ACHN (cell line): ENCODE measurements around the gene ACTG2.

ENCODE experiments used
- DNase-seq: peaks from one replicate; pipeline ENCODE4 v3.0.0-alpha.2; 2015
- in situ Hi-C: cut with HindIII; loops from 2 replicates; pipeline ENCODE4 v1.10.0; 2017; ENCODE audit warnings: low sequenced_read_pairs, low pct_ligation_motif_present, low pct_unique_long_range_greater_than_20kb

The ACTG2 gene

DNA sequence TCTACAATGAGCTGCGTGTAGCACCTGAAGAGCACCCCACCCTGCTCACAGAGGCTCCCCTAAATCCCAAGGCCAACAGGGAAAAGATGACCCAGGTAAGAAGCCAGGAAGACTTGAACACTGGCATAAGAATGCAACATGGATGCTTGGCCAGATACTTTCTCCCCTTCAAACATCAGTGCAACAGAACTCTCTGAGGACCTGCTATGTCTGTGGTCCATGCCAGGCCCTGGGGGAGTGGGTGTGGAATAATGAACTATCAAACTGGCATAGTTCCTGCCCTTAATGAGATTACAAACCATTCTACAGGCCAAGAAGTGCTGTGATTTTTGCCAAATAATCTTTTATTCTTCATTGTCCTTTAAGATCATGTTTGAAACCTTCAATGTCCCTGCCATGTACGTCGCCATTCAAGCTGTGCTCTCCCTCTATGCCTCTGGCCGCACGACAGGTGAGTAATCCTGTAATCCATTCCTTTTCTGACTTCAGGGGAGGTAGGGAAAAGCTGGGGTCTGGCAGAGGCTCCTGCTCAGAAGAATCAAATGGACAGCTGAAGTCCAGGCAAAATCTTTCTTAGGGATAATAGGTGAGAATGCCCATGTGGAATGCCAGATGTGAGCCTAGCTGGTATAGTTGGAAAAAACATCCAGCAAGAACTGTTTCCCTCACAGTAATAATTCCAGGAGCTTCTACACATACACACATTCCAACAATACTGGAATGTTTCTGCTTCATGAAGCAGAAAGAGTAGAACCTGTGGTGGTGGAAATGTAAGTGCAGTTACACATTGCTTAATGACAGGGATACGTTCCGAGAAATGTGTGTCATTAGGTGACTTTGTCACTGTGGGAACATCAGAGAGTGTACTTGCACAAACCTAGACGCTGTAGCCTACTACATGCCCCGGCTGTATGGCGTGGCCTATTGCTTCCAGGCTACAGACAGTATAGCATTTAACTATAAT, 16.2 kb downstream of the ACTG2 start:
- peak; percentile 91 for DNase-seq
- in situ Hi-C loops = no loop called here

DNA sequence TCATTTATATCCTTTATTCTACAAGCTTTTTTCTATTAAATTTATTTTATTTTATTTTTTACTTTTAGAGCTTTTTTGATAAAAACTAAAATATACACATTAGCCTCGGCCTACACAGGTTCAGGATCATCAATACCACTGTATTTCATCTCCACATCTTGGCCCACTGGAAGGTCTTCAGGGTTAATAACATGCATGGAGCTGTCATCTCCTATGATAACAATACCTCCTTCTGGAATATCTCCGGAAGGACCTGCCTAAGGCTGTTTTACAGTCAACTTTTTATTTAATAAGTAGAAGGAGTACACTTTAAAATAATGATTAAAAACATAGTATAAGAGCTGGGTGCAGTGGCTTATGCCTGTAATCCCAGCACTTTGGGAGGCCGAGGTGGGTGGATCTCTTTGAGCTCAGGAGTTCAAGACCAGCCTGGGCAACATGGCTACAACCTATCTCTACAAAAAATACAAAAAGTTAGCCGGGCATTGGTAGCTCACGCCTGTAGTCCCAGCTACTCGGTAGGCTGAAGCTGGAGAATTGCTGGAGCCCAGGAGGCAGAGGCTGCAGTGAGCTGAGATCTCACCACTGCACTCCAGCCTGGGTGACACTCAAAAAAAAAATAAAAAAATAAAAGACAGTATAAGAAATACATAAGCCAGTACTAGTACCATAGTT, 18.2 kb downstream of the ACTG2 start:
- DNase-seq = no peak
- in situ Hi-C loops = no loop called here

GRCh38 chr2:73911548-73912208, 18.9 kb downstream of the ACTG2 start:
- in situ Hi-C loops = no loop called here
- no peak for DNase-seq

GRCh38 chr2:73913414-73914054, 20.7 kb downstream of the ACTG2 start:
- no peak for DNase-seq
- in situ Hi-C loops = no loop called here

GRCh38 chr2:73914667-73915066, 21.9 kb downstream of the ACTG2 start:
- in situ Hi-C loops = no loop called here
- no peak for DNase-seq

- DNase-seq = no peak
- in situ Hi-C loops = no loop called here
These were observed 22.7 kb downstream of the ACTG2 start for GRCh38 chr2:73915437-73915993.

- DNase-seq = no peak
- in situ Hi-C loops = no loop called here
These were observed 23.9 kb downstream of the ACTG2 start for GRCh38 chr2:73916666-73917065.

DNA sequence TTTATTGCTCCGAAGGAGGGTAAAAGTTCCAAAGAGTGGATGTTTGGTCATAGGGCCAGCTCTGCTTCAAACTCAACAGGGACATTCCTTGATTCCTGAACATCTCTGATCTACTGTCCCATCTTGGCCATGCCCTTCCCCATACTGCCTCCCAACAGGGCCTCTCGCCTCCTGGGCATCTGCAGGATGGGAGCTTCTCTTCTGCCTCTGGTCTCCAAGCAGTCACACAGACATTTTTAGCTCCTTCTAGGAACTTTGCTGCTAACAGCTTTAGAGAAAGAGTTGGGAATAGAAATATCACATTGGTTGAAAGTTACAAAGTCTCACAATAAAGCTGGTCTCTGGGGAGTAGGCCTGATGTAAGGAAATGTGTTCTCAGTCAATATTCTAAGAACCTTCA, 24.5 kb downstream of the ACTG2 start:
- in situ Hi-C loops = no loop called here
- no peak for DNase-seq

DNA sequence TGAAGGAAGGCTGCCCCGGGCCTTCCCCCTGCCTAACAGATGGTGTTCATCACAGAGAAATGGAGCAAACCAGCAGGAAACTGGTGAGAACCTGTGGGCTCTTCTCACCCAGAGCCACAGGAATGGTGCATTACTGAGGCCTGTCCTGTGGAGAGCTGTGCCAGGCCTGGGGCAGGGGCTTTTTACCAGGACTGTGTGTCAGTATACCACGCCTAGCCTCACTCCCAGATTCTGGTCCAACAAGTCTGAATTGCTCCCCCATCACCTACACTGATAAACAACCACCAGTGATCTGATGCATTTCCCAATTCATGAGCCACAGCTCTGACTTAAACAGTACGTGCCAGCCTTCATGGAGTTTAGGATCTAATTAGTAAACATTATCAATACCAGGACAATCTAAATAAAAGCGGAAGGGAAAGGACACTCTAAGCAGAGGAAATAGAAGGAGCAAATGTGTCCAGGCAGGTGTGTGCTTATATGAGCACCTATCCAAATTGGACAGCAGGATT, 24.9 kb downstream of the ACTG2 start:
- in situ Hi-C loops = no loop called here
- no peak for DNase-seq

GRCh38 chr2:73918856-73919255, 26.0 kb downstream of the ACTG2 start:
- DNase-seq = no peak
- in situ Hi-C loops = no loop called here

GRCh38 chr2:73919596-73920228, 26.9 kb downstream of the ACTG2 start:
- in situ Hi-C loops = no loop called here
- DNase-seq = no peak

DNA sequence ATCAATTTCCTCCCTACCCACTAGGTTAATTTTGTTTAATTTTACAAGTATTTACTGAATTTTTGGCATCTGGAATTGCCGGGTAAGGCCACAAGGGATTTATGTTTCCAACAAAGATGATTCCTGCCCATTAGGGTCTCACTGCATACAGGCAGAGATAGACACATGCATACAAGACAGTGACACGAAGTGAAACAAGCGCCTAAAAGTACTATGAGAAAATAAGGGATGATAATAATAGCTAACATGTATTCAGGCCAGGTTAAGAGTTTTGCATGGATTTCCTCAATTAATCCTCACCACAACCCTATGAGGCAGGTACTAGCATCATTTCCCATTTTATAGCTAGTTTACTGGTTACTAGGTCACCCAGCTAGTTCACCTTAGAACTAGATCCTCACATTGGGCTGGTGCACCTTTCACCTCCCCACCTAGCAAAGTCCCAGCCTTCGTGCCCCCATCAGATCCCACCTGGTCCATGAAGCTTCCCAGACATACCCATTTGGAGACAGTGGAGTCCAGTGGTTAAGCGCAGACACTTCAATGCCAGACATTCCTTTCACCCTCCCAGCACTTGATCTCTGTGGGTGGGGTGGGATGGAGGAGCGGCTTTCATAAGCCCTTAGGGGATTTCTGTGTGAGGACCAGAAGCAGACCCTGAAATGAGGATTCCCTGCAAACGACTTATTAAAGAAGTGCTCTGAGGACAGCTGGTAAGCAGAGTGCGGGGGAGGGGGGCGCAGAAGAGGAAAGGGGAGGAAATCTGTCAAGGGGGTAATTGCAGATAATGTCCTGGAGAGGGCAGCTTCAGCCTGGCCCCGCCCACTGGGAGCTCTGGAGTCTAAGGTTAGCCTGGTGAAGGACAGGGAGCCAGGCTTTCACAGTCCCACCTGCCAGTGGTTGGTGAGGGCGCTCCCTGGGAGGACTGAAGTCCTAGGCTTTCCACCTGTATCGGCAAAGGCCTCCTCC, 28.1 kb downstream of the ACTG2 start:
- peak; percentile 65 for DNase-seq
- in situ Hi-C loops = no loop called here

- in situ Hi-C loops = no loop called here
- DNase-seq = no peak
These were observed 28.8 kb downstream of the ACTG2 start for GRCh38 chr2:73921581-73921980.

- in situ Hi-C loops = no loop called here
- no peak for DNase-seq
These were observed 29.9 kb downstream of the ACTG2 start for GRCh38 chr2:73922681-73923080.

DNA sequence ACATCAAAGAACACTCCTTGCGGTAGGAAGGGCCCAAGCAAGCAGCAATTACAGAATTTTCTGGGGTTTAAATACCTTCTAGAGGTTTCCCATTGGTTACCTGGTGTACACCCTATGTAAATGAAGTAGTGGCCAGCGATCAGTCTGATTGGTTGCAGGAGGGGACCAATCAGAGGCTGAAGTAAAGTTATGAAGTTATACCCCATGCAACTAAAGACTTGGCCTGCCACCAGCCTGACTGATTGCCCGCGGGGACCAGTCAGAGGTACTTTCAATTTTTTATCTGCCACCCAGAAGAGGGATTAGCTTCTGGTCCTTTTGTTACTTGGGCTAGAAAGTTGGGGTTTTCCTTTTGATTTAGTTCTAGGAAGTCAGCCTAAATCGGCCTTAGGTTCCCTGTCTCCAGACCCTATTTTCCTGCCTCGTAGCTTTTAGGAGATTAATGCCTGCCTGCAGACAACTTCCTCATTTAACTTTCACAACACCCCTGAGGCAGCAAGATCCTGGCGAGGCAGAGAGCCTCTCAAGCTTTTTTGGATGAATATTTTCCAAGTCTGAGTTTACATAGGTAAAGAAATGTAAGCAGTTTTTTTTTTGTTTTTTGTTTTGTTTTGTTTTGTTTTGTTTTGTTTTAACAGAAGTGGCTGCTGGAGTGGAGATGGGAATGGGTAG, 32.4 kb downstream of the ACTG2 start:
- DNase-seq = no peak
- in situ Hi-C loops = no loop called here

- no peak for DNase-seq
- in situ Hi-C loops = no loop called here
These were observed 33.2 kb downstream of the ACTG2 start for GRCh38 chr2:73925853-73926492.
